WTC11 (cell line): ENCODE results near the gene CACNG4. TPM values are rescaled to one million over a fixed set of nuclear protein-coding genes. Genes with fewer than 3 reads are reported as not detected.

ENCODE experiments used
- ATAC-seq: fragments of 200-7000 bp; cut with Tn5 transposase; 2 replicates; pipeline ENCODE4 v1.10.0; 2021; ENCODE audit warnings: mild to moderate bottlenecking, moderate library complexity
- CTCF ChIA-PET: fragments of 300-600 bp; sonication (Branson Sonifier 250); formaldehyde crosslinking; loops from one replicate; lab custom pipeline; 2021; ENCODE audit warnings: antibody characterized with exemption; lab: Charles Lee
- POLR2A ChIA-PET: fragments of 350-600 bp; sonication (Branson Sonifier 250); formaldehyde crosslinking; loops from one replicate; lab custom pipeline; 2021; ENCODE audit warnings: antibody characterized with exemption; lab: Charles Lee
- DNase-seq: peaks from one replicate; pipeline ENCODE4 v3.0.0; 2021; ENCODE audit warnings: low spot score
- H3K27ac Mint-ChIP-seq: 2 replicates; pipeline ENCODE4 v1.8.0; 2021; ENCODE audit warnings: mixed read lengths
- H3K27me3 Mint-ChIP-seq: 2 replicates; pipeline ENCODE4 v1.8.0; 2021; ENCODE audit warnings: low read depth, mild to moderate bottlenecking, moderate library complexity, mixed read lengths
- H3K36me3 Mint-ChIP-seq: 2 replicates; pipeline ENCODE4 v1.8.0; 2021; ENCODE audit warnings: mixed read lengths
- H3K4me1 Mint-ChIP-seq: 2 replicates; pipeline ENCODE4 v1.8.0; 2022; ENCODE audit warnings: mixed read lengths
- H3K4me3 Mint-ChIP-seq: 2 replicates; pipeline ENCODE4 v1.8.0; 2021; ENCODE audit warnings: mild to moderate bottlenecking, moderate library complexity, mixed read lengths
- H3K9me3 Mint-ChIP-seq: 2 replicates; pipeline ENCODE4 v1.8.0; 2021; ENCODE audit warnings: mixed read lengths
- EMX1 ChIP-seq: fragments of 250-450 bp; sonication (Bioruptor Pico); IDR thresholded peaks from 2 replicates; pipeline ENCODE4 v1.8.0; 2021; ENCODE audit warnings: mild to moderate bottlenecking
- FOXJ3 ChIP-seq: sonication (generic); formaldehyde crosslinking; IDR thresholded peaks from 2 replicates; pipeline ENCODE4 v1.9.0; 2021; ENCODE audit warnings: missing genetic modification reagents, mild to moderate bottlenecking, borderline replicate concordance
- FOXP1 ChIP-seq: sonication (generic); formaldehyde crosslinking; IDR thresholded peaks from 2 replicates; pipeline ENCODE4 v1.8.0; 2022; ENCODE audit warnings: missing genetic modification reagents, mild to moderate bottlenecking, moderate library complexity, borderline replicate concordance
- GABPB1 ChIP-seq: sonication (generic); formaldehyde crosslinking; IDR thresholded peaks from 2 replicates; pipeline ENCODE4 v1.8.1; 2023; ENCODE audit warnings: mild to moderate bottlenecking, missing genetic modification reagents
- GTF2I ChIP-seq: fragments of 250-450 bp; sonication (Bioruptor Pico); conservative IDR thresholded peaks from 2 replicates; pipeline ENCODE4 v1.4.0; 2021; ENCODE audit warnings: mild to moderate bottlenecking
- JAZF1 ChIP-seq: fragments of 250-450 bp; sonication (Bioruptor Pico); IDR thresholded peaks from 2 replicates; pipeline ENCODE4 v1.9.0; 2021; ENCODE audit warnings: moderate library complexity, mild to moderate bottlenecking, inconsistent platforms
- KAT7 ChIP-seq: sonication (generic); formaldehyde crosslinking; IDR thresholded peaks from 2 replicates; pipeline ENCODE4 v1.8.1; 2023; ENCODE audit warnings: missing genetic modification reagents, mild to moderate bottlenecking, borderline replicate concordance
- MYBL2 ChIP-seq: sonication (generic); formaldehyde crosslinking; IDR thresholded peaks from 2 replicates; pipeline ENCODE4 v1.8.1; 2023; ENCODE audit warnings: mild to moderate bottlenecking, moderate library complexity, missing genetic modification reagents
- NR2C2 ChIP-seq: sonication (generic); formaldehyde crosslinking; IDR thresholded peaks from 2 replicates; pipeline ENCODE4 v1.8.0; 2022; ENCODE audit warnings: mild to moderate bottlenecking, missing genetic modification reagents
- OVOL2 ChIP-seq: fragments of 250-450 bp; sonication (Bioruptor Pico); IDR thresholded peaks from 2 replicates; pipeline ENCODE4 v1.9.0; 2021; ENCODE audit warnings: mild to moderate bottlenecking, borderline replicate concordance
- RORB ChIP-seq: fragments of 250-450 bp; sonication (Bioruptor Pico); IDR thresholded peaks from 2 replicates; pipeline ENCODE4 v1.9.0; 2021; ENCODE audit warnings: mild to moderate bottlenecking
- SMAD4 ChIP-seq: sonication (generic); formaldehyde crosslinking; IDR thresholded peaks from 2 replicates; pipeline ENCODE4 v1.8.0; 2022; ENCODE audit warnings: mild to moderate bottlenecking, missing genetic modification reagents
- SP1 ChIP-seq: sonication (generic); formaldehyde crosslinking; conservative IDR thresholded peaks from 2 replicates; pipeline ENCODE4 v1.8.1; 2022; ENCODE audit warnings: missing genetic modification reagents
- ZNF121 ChIP-seq: sonication (generic); formaldehyde crosslinking; IDR thresholded peaks from 2 replicates; pipeline ENCODE4 v1.8.0; 2023; ENCODE audit warnings: missing genetic modification reagents
- ZNF138 ChIP-seq: sonication (generic); formaldehyde crosslinking; conservative IDR thresholded peaks from 2 replicates; pipeline ENCODE4 v1.8.1; 2022; ENCODE audit warnings: mild to moderate bottlenecking, moderate library complexity, missing genetic modification reagents
- ZNF232 ChIP-seq: sonication (generic); formaldehyde crosslinking; IDR thresholded peaks from 2 replicates; pipeline ENCODE4 v1.8.0; 2022; ENCODE audit warnings: mild to moderate bottlenecking, missing genetic modification reagents
- ZNF416 ChIP-seq: fragments of 250-450 bp; sonication (Bioruptor Pico); IDR thresholded peaks from 2 replicates; pipeline ENCODE4 v1.9.0; 2021; ENCODE audit warnings: mild to moderate bottlenecking, inconsistent platforms
- ZNF423 ChIP-seq: fragments of 250-450 bp; sonication (Bioruptor Pico); IDR thresholded peaks from 2 replicates; pipeline ENCODE4 v2.1.2; 2022; ENCODE audit warnings: mild to moderate bottlenecking, moderate library complexity
- total RNA-seq: library from RNA; stranded (reverse); gene quantifications from 3 replicates; pipeline ENCODE4 v1.2.3, GENCODE V29; 2021
- TF ChIP-seq, protein P1 (sequence below): sonication (generic); formaldehyde crosslinking; IDR thresholded peaks from 2 replicates; pipeline ENCODE4 v1.8.0; 2022; ENCODE audit warnings: mild to moderate bottlenecking, missing genetic modification reagents
- TF ChIP-seq, protein P2 (sequence below): fragments of 250-450 bp; sonication (Bioruptor Pico); IDR thresholded peaks from 2 replicates; pipeline ENCODE4 v1.9.0; 2021; ENCODE audit warnings: mild to moderate bottlenecking
- TF ChIP-seq, protein P3 (sequence below): sonication (generic); formaldehyde crosslinking; IDR thresholded peaks from 2 replicates; pipeline ENCODE4 v1.8.1; 2023; ENCODE audit warnings: mild to moderate bottlenecking, missing genetic modification reagents, moderate library complexity
- TF ChIP-seq, protein P4 (sequence below): sonication (generic); formaldehyde crosslinking; IDR thresholded peaks from 2 replicates; pipeline ENCODE4 v1.8.0; 2022; ENCODE audit warnings: mild to moderate bottlenecking, missing genetic modification reagents
- TF ChIP-seq, protein P5 (sequence below): sonication (generic); formaldehyde crosslinking; IDR thresholded peaks from 2 replicates; pipeline ENCODE4 v1.8.1; 2023; ENCODE audit warnings: mild to moderate bottlenecking, moderate library complexity, missing genetic modification reagents
- TF ChIP-seq, protein P6 (sequence below): sonication (generic); formaldehyde crosslinking; IDR thresholded peaks from 2 replicates; pipeline ENCODE4 v1.8.1; 2022; ENCODE audit warnings: low read depth, mild to moderate bottlenecking, moderate library complexity, missing genetic modification reagents, borderline replicate concordance
- TF ChIP-seq, protein P7 (sequence below): fragments of 250-450 bp; sonication (Bioruptor Pico); IDR thresholded peaks from 2 replicates; pipeline ENCODE4 v2.1.2; 2022; ENCODE audit warnings: mild to moderate bottlenecking, moderate library complexity

CACNG4 gene
- total RNA-seq, 1 experiment from 2014 or later = 3.4 TPM

DNA sequence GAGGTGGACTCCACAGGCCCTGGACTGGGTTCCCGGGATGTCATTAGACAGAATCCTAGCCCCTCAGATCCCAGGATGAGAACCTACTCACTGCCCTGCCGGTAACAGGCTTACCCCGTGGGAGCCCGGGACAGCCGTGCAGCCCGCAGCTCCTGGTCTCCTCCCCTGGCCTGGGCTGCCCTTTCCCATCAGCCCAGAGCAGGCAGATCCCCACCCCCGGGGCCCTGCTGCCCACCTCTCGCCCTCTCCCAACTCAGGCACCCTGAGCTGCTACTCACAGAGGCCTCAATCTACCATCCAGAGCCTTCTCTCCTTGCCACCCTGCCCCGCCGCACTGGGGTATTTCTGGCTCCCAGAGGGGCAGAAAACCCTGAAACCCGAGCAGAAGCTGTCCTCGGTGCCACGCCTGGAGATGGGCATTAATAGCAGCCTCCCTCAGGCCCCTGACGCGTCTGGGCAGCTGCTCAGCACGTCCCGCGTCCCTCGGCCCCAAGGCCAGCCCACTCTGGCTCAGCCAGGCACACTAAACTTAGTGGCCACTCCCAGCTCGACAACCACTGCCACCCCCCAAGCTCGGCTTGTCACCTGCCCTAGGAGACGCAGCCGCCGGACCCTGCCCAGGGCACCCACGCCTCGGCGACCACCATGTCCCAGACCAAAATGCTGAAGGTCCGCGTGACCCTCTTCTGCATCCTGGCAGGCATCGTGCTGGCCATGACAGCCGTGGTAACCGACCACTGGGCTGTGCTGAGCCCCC lies 79.7 kb downstream of the CACNG4 start, which contains the start of gene CACNG1:
TSS of gene CACNG1 (plus strand) at position 539 of the 757 bp plus-strand sequence. CDS start at position 646, 107 bp downstream.
- H3K36me3 Mint-ChIP-seq = peaks cover 18% of the 10 kb centered on the region
- DNase-seq (no peak), ATAC-seq (no peak)
- H3K27ac Mint-ChIP-seq = no peak within 1 kb of the TSS
- TF ChIP-seq KAT7 (CRISPR knock-in tag) = no peak
- TF ChIP-seq, protein P1, sequence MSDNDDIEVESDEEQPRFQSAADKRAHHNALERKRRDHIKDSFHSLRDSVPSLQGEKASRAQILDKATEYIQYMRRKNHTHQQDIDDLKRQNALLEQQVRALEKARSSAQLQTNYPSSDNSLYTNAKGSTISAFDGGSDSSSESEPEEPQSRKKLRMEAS = no peak
- TF ChIP-seq, protein P2, sequence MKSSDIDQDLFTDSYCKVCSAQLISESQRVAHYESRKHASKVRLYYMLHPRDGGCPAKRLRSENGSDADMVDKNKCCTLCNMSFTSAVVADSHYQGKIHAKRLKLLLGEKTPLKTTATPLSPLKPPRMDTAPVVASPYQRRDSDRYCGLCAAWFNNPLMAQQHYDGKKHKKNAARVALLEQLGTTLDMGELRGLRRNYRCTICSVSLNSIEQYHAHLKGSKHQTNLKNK (CRISPR knock-in tag) = no peak
- no peak for TF ChIP-seq ZNF138 (CRISPR knock-in tag)
- no peak for TF ChIP-seq SP1 (CRISPR knock-in tag)
- no peak for TF ChIP-seq EMX1
- TF ChIP-seq, protein P3, sequence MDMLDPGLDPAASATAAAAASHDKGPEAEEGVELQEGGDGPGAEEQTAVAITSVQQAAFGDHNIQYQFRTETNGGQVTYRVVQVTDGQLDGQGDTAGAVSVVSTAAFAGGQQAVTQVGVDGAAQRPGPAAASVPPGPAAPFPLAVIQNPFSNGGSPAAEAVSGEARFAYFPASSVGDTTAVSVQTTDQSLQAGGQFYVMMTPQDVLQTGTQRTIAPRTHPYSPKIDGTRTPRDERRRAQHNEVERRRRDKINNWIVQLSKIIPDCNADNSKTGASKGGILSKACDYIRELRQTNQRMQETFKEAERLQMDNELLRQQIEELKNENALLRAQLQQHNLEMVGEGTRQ (CRISPR knock-in tag) = no peak
- TF ChIP-seq ZNF416 (CRISPR knock-in tag) = no peak
- no peak for TF ChIP-seq GABPB1 (CRISPR knock-in tag)
- TF ChIP-seq, protein P4, sequence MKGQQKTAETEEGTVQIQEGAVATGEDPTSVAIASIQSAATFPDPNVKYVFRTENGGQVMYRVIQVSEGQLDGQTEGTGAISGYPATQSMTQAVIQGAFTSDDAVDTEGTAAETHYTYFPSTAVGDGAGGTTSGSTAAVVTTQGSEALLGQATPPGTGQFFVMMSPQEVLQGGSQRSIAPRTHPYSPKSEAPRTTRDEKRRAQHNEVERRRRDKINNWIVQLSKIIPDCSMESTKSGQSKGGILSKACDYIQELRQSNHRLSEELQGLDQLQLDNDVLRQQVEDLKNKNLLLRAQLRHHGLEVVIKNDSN (CRISPR knock-in tag) = no peak
- TF ChIP-seq, protein P5, sequence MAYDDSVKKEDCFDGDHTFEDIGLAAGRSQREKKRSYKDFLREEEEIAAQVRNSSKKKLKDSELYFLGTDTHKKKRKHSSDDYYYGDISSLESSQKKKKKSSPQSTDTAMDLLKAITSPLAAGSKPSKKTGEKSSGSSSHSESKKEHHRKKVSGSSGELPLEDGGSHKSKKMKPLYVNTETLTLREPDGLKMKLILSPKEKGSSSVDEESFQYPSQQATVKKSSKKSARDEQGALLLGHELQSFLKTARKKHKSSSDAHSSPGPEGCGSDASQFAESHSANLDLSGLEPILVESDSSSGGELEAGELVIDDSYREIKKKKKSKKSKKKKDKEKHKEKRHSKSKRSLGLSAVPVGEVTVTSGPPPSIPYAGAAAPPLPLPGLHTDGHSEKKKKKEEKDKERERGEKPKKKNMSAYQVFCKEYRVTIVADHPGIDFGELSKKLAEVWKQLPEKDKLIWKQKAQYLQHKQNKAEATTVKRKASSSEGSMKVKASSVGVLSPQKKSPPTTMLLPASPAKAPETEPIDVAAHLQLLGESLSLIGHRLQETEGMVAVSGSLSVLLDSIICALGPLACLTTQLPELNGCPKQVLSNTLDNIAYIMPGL = no peak
- no peak for TF ChIP-seq FOXP1 (CRISPR knock-in tag)
- no peak for TF ChIP-seq ZNF423
- TF ChIP-seq, protein P6, sequence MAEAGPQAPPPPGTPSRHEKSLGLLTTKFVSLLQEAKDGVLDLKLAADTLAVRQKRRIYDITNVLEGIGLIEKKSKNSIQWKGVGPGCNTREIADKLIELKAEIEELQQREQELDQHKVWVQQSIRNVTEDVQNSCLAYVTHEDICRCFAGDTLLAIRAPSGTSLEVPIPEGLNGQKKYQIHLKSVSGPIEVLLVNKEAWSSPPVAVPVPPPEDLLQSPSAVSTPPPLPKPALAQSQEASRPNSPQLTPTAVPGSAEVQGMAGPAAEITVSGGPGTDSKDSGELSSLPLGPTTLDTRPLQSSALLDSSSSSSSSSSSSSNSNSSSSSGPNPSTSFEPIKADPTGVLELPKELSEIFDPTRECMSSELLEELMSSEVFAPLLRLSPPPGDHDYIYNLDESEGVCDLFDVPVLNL (CRISPR knock-in tag) = no peak
- no peak for TF ChIP-seq OVOL2
- TF ChIP-seq JAZF1 (CRISPR knock-in tag) = no peak
- no peak for TF ChIP-seq ZNF232
- no peak for TF ChIP-seq SMAD4 (CRISPR knock-in tag)
- TF ChIP-seq GTF2I (CRISPR knock-in tag) = no peak
- TF ChIP-seq, all 79 proteins: peak for 0
- Mint-ChIP-seq H3K27me3 (no peaks in the 10 kb centered on the region; the same call in none of the 2 replicates), H3K4me1 (no peaks in the 10 kb centered on the region; the same call in 1 of the 2 replicates), H3K4me3 (no peak within 1 kb of the TSS), H3K9me3 (peaks cover 29% of the 10 kb centered on the region)
- ChIA-PET CTCF (interaction anchor here (2.2 kb wide), 1 partner anchor 28 kb away, joined by 8 read pairs; no protein-coding TSS in a partner anchor), POLR2A (no interaction called here)

DNA sequence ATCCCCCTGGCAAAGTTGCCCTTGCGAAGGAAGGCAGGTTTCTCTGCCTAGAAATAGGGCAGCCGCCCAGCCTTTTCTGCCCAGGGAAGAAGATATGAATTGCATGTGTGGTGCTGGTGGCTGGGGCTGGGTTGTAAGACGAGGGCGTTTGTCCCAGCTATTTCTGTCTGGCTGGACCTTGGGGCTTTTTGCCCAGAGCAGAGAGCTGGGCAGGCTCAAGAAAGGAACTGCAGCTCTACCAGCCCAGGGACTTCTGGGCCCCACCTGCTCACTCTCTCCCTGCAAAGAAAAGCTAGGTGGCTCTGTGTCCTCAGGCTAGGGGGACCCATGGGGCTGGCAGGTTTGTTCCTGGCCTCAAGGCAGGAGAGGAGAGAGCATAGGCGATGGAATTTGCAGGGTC lies 80.4 kb downstream of the CACNG4 start:
- POLR2A ChIA-PET = no interaction called here
- CTCF ChIA-PET = interaction anchor here (0.9 kb wide), 1 partner anchor 29 kb away, joined by 3 read pairs; no protein-coding TSS in a partner anchor
- no peak for TF ChIP-seq MYBL2 (CRISPR knock-in tag)
- no peak for TF ChIP-seq RORB (CRISPR knock-in tag)
- no peak for TF ChIP-seq FOXJ3
- TF ChIP-seq, protein P1 = no peak
- no peak for TF ChIP-seq ZNF121
- TF ChIP-seq ZNF232 = no peak
- TF ChIP-seq, protein P7, sequence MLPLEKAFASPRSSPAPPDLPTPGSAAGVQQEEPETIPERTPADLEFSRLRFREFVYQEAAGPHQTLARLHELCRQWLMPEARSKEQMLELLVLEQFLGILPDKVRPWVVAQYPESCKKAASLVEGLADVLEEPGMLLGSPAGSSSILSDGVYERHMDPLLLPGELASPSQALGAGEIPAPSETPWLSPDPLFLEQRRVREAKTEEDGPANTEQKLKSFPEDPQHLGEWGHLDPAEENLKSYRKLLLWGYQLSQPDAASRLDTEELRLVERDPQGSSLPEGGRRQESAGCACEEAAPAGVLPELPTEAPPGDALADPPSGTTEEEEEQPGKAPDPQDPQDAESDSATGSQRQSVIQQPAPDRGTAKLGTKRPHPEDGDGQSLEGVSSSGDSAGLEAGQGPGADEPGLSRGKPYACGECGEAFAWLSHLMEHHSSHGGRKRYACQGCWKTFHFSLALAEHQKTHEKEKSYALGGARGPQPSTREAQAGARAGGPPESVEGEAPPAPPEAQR (CRISPR knock-in tag) = no peak
- no peak for TF ChIP-seq NR2C2
- no peaks in the 10 kb centered on the region for H3K4me1 Mint-ChIP-seq
- DNase-seq = no peak
- H3K4me3 Mint-ChIP-seq = no peak overlapping the region
- ATAC-seq = no peak
- H3K27ac Mint-ChIP-seq = no peak overlapping the region
- peaks cover 36% of the 10 kb centered on the region for H3K9me3 Mint-ChIP-seq
- no peaks in the 10 kb centered on the region; the same call in none of the 2 replicates for H3K27me3 Mint-ChIP-seq
- H3K36me3 Mint-ChIP-seq = peaks cover 18% of the 10 kb centered on the region
